ENCODE data around the gene CD70.

GRCh38 chr19:6573350-6573749, 17.6 kb downstream of the CD70 start:
- TF ChIP-seq CTCF (conservative IDR thresholded peaks at IDR 0.05; ENCODE audit: low read depth, low read length): no peak
- TF ChIP-seq EZH2 (IDR thresholded peaks at IDR 0.05; ENCODE audit: borderline replicate concordance, low read depth, low read length, poor library complexity, severe bottlenecking): no peak
